Activated T-helper 9 cell treated with anti-CD3 and anti-CD28 coated beads, Interleukin-2, amount 50 U/mL, for 16 hours (primary cell): ENCODE results near the gene TOPORS.

ENCODE experiments used
- DNase-seq: peaks from one replicate; pipeline ENCODE4 v3.0.0-alpha.2; 2020; ENCODE audit warnings: low read depth

The TOPORS gene

GRCh38 chr9:32502464-32502863 is 49.9 kb downstream of the TOPORS start:
- no peak for DNase-seq

GRCh38 chr9:32501868-32502267 is 50.5 kb downstream of the TOPORS start:
- no peak for DNase-seq

GRCh38 chr9:32500768-32501167 is 51.6 kb downstream of the TOPORS start:
- no peak for DNase-seq

- no peak for DNase-seq
Measured at GRCh38 chr9:32497921-32498320, 54.5 kb downstream of the TOPORS start.

- DNase-seq = no peak
Measured at GRCh38 chr9:32490601-32491000, 61.8 kb downstream of the TOPORS start.
